Body of pancreas (tissue), 4 donors: ENCODE results near the gene FAM216A. TPM values are rescaled to one million over a fixed set of nuclear protein-coding genes. Genes with fewer than 3 reads are reported as not detected.

Experiments
- ATAC-seq: fragments of 150-250 bp; one replicate; pipeline ENCODE4 v1.9.1; 2016
- DNase-seq, 4 donors: peaks; one replicate each; pipeline ENCODE4 v3.0.0-alpha.2; 2019
- H3K27ac ChIP-seq, 4 donors: fragments of 200-600 bp; sonication (generic); 1 replicate in 3 of 4; 2 replicates in 1 of 4; pipeline versions ENCODE4 v1.5.1 to v1.6.1; 2016 to 2019; ENCODE audit warnings: mild to moderate bottlenecking in 1 of 4, mixed read lengths in 1 of 4, moderate library complexity in 1 of 4
- H3K27me3 ChIP-seq, 2 donors: fragments of 200-600 bp; sonication (generic); one replicate each; pipeline ENCODE4 v1.6.0; 2016; ENCODE audit warnings: mild to moderate bottlenecking in 1 of 2
- H3K36me3 ChIP-seq, 2 donors: fragments of 200-600 bp; sonication (generic); replicated peaks in 1 of 2; 2 replicates each; pipeline ENCODE4 v1.5.1; 2016; ENCODE audit warnings: low read depth in 2 of 2; ENCODE audit not compliant: insufficient read depth in 1 of 2
- H3K4me1 ChIP-seq: fragments of 200-600 bp; sonication (generic); one replicate; pipeline ENCODE4 v1.6.0; 2016
- H3K4me3 ChIP-seq, 2 donors: fragments of 200-600 bp; sonication (generic); 1 replicate in 1 of 2; 2 replicates in 1 of 2; pipeline ENCODE4 v1.5.1; 2016 to 2019
- H3K9me3 ChIP-seq, 3 donors: fragments of 200-600 bp; sonication (generic); 1 replicate in 2 of 3; 2 replicates in 1 of 3; pipeline ENCODE4 v1.5.1; 2016
- CTCF ChIP-seq, 7 experiments: fragments of 450-650 bp in 4 of 7; fragments of 200-600 bp in 3 of 7; sonication (generic) in 3 of 7; IDR thresholded peaks; one replicate each; pipeline ENCODE4 v1.5.1; 2016 to 2019; ENCODE audit warnings: antibody characterized with exemption in 7 of 7
- POLR2A ChIP-seq, 3 donors: fragments of 450-650 bp; IDR thresholded peaks; one replicate each; pipeline ENCODE4 v1.6.1; 2016; ENCODE audit warnings: antibody characterized with exemption in 3 of 3, mild to moderate bottlenecking in 2 of 3
- WGBS, 2 donors: methylation state at CpG; one replicate each; pipeline ENCODE4 v1.1.5; 2017; 5-methylcytosine and 5-hydroxymethylcytosine counted together
- intact Hi-C: fragments of 100-400 bp; cut with DNase I; formaldehyde crosslinking; loops from one replicate; pipeline ENCODE4 v1.15.1; 2023
- small RNA-seq: library from RNA; depleted of rRNA; stranded (forward); fragments of <200 nt; gene quantifications from one replicate; pipeline ENCODE3, GENCODE V24; 2016
- total RNA-seq, 2 donors: library from RNA; depleted of rRNA; stranded (reverse); fragments of >200 nt; gene quantifications; one replicate each; pipeline ENCODE4 v1.1.0, GENCODE V29; 2016

The FAM216A gene
- total RNA-seq, 2 donors from 2014 or later = 0.99 to 2.6 TPM

- no peak overlapping the region for H3K4me3 ChIP-seq
- intact Hi-C loops = no loop called here
- ATAC-seq = no peak
- peaks cover 30% of the 10 kb centered on the region for H3K4me1 ChIP-seq
- H3K9me3 ChIP-seq = no peaks in the 10 kb centered on the region
- no peak overlapping the region for H3K27ac ChIP-seq
- WGBS, 2 donors = 89 to 94% methylated on average over 6 of the region's 6 CpGs
- DNase-seq = no peak
- peaks cover 0 to 2% of the 10 kb centered on the region in 2 donors for H3K36me3 ChIP-seq
- no peaks in the 10 kb centered on the region for H3K27me3 ChIP-seq
- TF ChIP-seq POLR2A (IDR thresholded peaks at IDR 0.05) = no peak
Measured at GRCh38 chr12:110534811-110535210, 66.2 kb downstream of the FAM216A start.

GRCh38 chr12:110536834-110537604, 68.4 kb downstream of the FAM216A start:
- ATAC-seq = no peak
- peaks cover 0 to 2% of the 10 kb centered on the region in 2 donors for H3K36me3 ChIP-seq

GRCh38 chr12:110537605-110538409, 69.2 kb downstream of the FAM216A start:
- H3K9me3 ChIP-seq = no peaks in the 10 kb centered on the region
- H3K4me3 ChIP-seq = no peak overlapping the region
- peak overlapping the region in 3 of 4 donors; percentile 28 to 69 (median 57) for H3K27ac ChIP-seq
- no peaks in the 10 kb centered on the region for H3K27me3 ChIP-seq
- 57 to 63% methylated on average over 7 to 9 of the region's 9 CpGs for WGBS, 2 donors
- intact Hi-C loops = no loop called here
- peak; percentile 60 for ATAC-seq
- TF ChIP-seq POLR2A (IDR thresholded peaks at IDR 0.05) (no peak), CTCF (IDR thresholded peaks at IDR 0.05) (no peak)
- H3K4me1 ChIP-seq = peaks cover 30% of the 10 kb centered on the region
- DNase-seq = peak; percentile 40 to 59 (median 53)
- H3K36me3 ChIP-seq = peaks cover 0 to 2% of the 10 kb centered on the region in 2 donors

More at GRCh38 chr12:110536834-110537604, 68.4 kb downstream of the FAM216A start:
- DNase-seq = no peak
- no peaks in the 10 kb centered on the region for H3K9me3 ChIP-seq
- peak overlapping the region in 3 of 4 donors; percentile 28 to 69 (median 57) for H3K27ac ChIP-seq
- intact Hi-C loops = no loop called here
- TF ChIP-seq POLR2A (IDR thresholded peaks at IDR 0.05) (no peak), CTCF (IDR thresholded peaks at IDR 0.05) (no peak)
- no peak overlapping the region for H3K4me3 ChIP-seq
- 67 to 69% methylated on average over 4 of the region's 4 CpGs for WGBS, 2 donors
- H3K27me3 ChIP-seq = no peaks in the 10 kb centered on the region
- H3K4me1 ChIP-seq = peaks cover 23% of the 10 kb centered on the region

GRCh38 chr12:110538869-110539622, 70.4 kb downstream of the FAM216A start:
- peaks cover 37% of the 10 kb centered on the region for H3K4me1 ChIP-seq
- peak overlapping the region in 1 of 4 donors; percentile 69 for H3K27ac ChIP-seq
- H3K9me3 ChIP-seq = no peaks in the 10 kb centered on the region
- no peaks in the 10 kb centered on the region for H3K27me3 ChIP-seq
- peaks cover 0 to 2% of the 10 kb centered on the region in 2 donors for H3K36me3 ChIP-seq
- intact Hi-C loops = no loop called here
- TF ChIP-seq POLR2A (IDR thresholded peaks at IDR 0.05) (no peak), CTCF (IDR thresholded peaks at IDR 0.05) (no peak)
- DNase-seq (no peak), ATAC-seq (no peak)
- H3K4me3 ChIP-seq = no peak overlapping the region
- WGBS, 2 donors = 88 to 96% methylated on average over 5 of the region's 5 CpGs

Small RNA genes lying within 50 kb of the gene (small RNA-seq; reads per million reads assigned to genes)
- gene RF00278 = not detected

Other genes with a start within 250 kb of the FAM216A start
- 10 to 100 TPM; 52.7 to 61.6 TPM for gene ATP2A2, start 187.6 kb upstream of the FAM216A start, total RNA-seq
- 10 to 100 TPM; 25.9 to 45.8 TPM for gene ANAPC7, start 65.1 kb upstream of the FAM216A start, total RNA-seq
- gene ARPC3, start 18.5 kb upstream of the FAM216A start, total RNA-seq = 100 to 1,000 TPM in 1 of 2 donors, 10 to 100 TPM in 1; 48.5 to 101 TPM
- gene GPN3, start 588 bp upstream of the FAM216A start, total RNA-seq = 1 to 10 TPM; 5.6 to 8.0 TPM
- 10 to 100 TPM; 39.2 to 62.0 TPM for gene VPS29, start 33.3 kb downstream of the FAM216A start, total RNA-seq
- 1 to 10 TPM in 1 of 2 donors, not detected in 1; 2.3 TPM for gene RAD9B, start 33.5 kb downstream of the FAM216A start, total RNA-seq
- gene PPTC7, start 114.5 kb downstream of the FAM216A start, total RNA-seq = 10 to 100 TPM; 10.1 to 10.5 TPM
- 10 to 100 TPM; 54.7 to 95.6 TPM for gene TCTN1, start 145.3 kb downstream of the FAM216A start, total RNA-seq
- gene HVCN1, start 220.3 kb downstream of the FAM216A start, total RNA-seq = 1 to 10 TPM in 1 of 2 donors, under 1 TPM in 1; 0.66 to 1.3 TPM